Kidney (tissue), 14 donors: Measurements from ENCODE around the gene CAMK4. TPM values are rescaled to one million over a fixed set of nuclear protein-coding genes. Genes with fewer than 3 reads are reported as not detected.
A peak's percentile ranks its signal among the peaks of the same experiment; 100 is the strongest.
"Not testable (repeated sequence)": the region's sequence is repeated elsewhere in the genome, so short reads cannot be mapped to it uniquely, and the experiment has no call there.

Experiments used
- DNase-seq, 5 donors: peaks; one replicate each; pipeline ENCODE4 v3.0.0-alpha.2; 2013 to 2020
- FAIRE-seq: peaks from 2 replicates; lab custom pipeline; 2012; peaks lifted over from hg19 to GRCh38; lab: Jason Lieb, UNC
- H3K27ac ChIP-seq, 2 donors: one replicate each; pipeline ENCODE4 v1.7.0; 2013; ENCODE audit warnings: low read depth in 2 of 2, low read length in 2 of 2, inconsistent platforms in 1 of 2
- H3K27me3 ChIP-seq: one replicate; pipeline ENCODE4 v1.7.1; 2013; ENCODE audit warnings: low read length, inconsistent platforms; ENCODE audit not compliant: control insufficient read depth, insufficient read depth
- H3K36me3 ChIP-seq, 3 donors: one replicate each; pipeline versions ENCODE4 v1.7.0 to v1.7.1; 2013; ENCODE audit warnings: low read length in 3 of 3, control low read depth in 1 of 3, inconsistent platforms in 1 of 3; ENCODE audit not compliant: insufficient read depth in 3 of 3, control insufficient read depth in 2 of 3
- H3K4me1 ChIP-seq, 3 donors: one replicate each; pipeline versions ENCODE4 v1.7.0 to v1.7.1; 2013; ENCODE audit warnings: low read length in 3 of 3, inconsistent platforms in 1 of 3, low read depth in 1 of 3; ENCODE audit not compliant: control insufficient read depth in 2 of 3, insufficient read depth in 2 of 3
- H3K4me3 ChIP-seq, 3 donors: one replicate each; pipeline versions ENCODE4 v1.7.0 to v1.8.1; 2013; ENCODE audit warnings: low read length in 3 of 3, control low read depth in 1 of 3, inconsistent platforms in 1 of 3
- H3K9ac ChIP-seq, 3 donors: one replicate each; pipeline versions ENCODE4 v1.7.0 to v1.7.1; 2013; ENCODE audit warnings: low read length in 3 of 3, control low read depth in 1 of 3, inconsistent platforms in 1 of 3
- H3K9me3 ChIP-seq, 3 donors: one replicate each; pipeline versions ENCODE4 v1.7.0 to v1.7.1; 2013; ENCODE audit warnings: low read length in 3 of 3, control low read depth in 1 of 3, inconsistent platforms in 1 of 3; ENCODE audit not compliant: control insufficient read depth in 2 of 3, insufficient read depth in 1 of 3
- CTCF ChIP-seq: IDR thresholded peaks from 3 replicates; pipeline ENCODE4 v1.5.1; 2012; ENCODE audit warnings: mild to moderate bottlenecking, moderate library complexity, borderline replicate concordance; ENCODE audit not compliant: insufficient read depth; ENCODE audit errors: extremely low read depth
- intact Hi-C: fragments of 100-400 bp; cut with DNase I; formaldehyde crosslinking; loops from one replicate; pipeline ENCODE4 v1.11.1; 2022
- polyA plus RNA-seq: library from polyadenylated mRNA; stranded (reverse); fragments of 350-450 nt; fragmentation: Illumina TruSeq; extraction: RNeasy Lipid Tissue Mini Kit (QIAGEN cat#74804); gene quantifications from one replicate; pipeline ENCODE4 v1.2.3, GENCODE V29; 2014; ENCODE audit warnings: low read depth, low replicate concordance; ENCODE audit not compliant: insufficient read depth
- total RNA-seq: library from RNA; stranded (reverse); fragmentation: NEBNext Ultra II Directional; extraction: Animal tissue kit (Norgen Biotek cat#: 25700); gene quantifications from one replicate; pipeline ENCODE4 v1.2.1, GENCODE V29; 2021
- donor health status: control.
- donor health status: control.
- donor health status: control.
- donor health status: control.
- donor health status: control.
- donor health status: DM: yes; HTN: yes; CAD: no.
- donor health status: Normal renal cell carcinoma (clear cell type).

Gene CAMK4
- total and polyA plus RNA-seq, 2 donors from 2014 or later = 0.37 to 4.7 TPM

DNA sequence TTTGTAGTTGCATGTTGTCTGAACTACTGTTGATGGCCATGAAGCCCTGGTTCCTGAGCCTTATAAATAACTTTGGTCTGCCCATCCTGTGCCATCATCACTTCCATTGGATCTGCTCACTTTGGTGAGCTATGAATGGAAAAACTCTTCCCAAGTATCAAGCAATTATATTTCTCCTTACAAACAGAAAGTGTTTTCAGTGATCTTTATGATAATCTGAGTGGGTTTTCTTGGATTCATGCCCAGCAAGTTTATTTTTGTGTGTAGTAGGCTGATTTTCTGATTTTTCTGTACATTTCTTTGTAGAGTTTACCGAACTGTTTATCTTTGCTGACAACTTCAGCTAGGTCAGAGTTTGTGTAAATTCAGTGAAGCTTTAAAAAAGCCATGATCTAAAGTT is 31.0 kb downstream of the CAMK4 start:
- H3K27ac ChIP-seq = no peak overlapping the region
- H3K36me3 ChIP-seq = no peaks in the 10 kb centered on the region
- no peak overlapping the region for H3K4me3 ChIP-seq
- TF ChIP-seq CTCF = no peak
- no peak overlapping the region for H3K9ac ChIP-seq
- FAIRE-seq = no peak
- H3K4me1 ChIP-seq = no peaks in the 10 kb centered on the region
- no peaks in the 10 kb centered on the region for H3K9me3 ChIP-seq
- peak in 2 of 5 donors; percentile 43 to 50 for DNase-seq
- no peaks in the 10 kb centered on the region for H3K27me3 ChIP-seq
- intact Hi-C loops = no loop called here

- DNase-seq (no peak), FAIRE-seq (no peak)
- Histone ChIP-seq H3K27ac (no peak overlapping the region), H3K27me3 (no peaks in the 10 kb centered on the region), H3K4me3 (no peak overlapping the region), H3K9me3 (no peaks in the 10 kb centered on the region), H3K36me3 (no peaks in the 10 kb centered on the region), H3K9ac (no peak overlapping the region), H3K4me1 (no peaks in the 10 kb centered on the region)
- intact Hi-C loops = no loop called here
- no peak for TF ChIP-seq CTCF
These were observed 31.9 kb downstream of the CAMK4 start for GRCh38 chr5:111256128-111256527.

GRCh38 chr5:111257610-111258009 is 33.4 kb downstream of the CAMK4 start:
- DNase-seq, H3K27me3 ChIP-seq, H3K9me3 ChIP-seq, H3K4me3 ChIP-seq, H3K36me3 ChIP-seq, intact Hi-C loops, H3K27ac ChIP-seq, H3K4me1 ChIP-seq, FAIRE-seq, H3K9ac ChIP-seq: not testable (repeated sequence)

DNA sequence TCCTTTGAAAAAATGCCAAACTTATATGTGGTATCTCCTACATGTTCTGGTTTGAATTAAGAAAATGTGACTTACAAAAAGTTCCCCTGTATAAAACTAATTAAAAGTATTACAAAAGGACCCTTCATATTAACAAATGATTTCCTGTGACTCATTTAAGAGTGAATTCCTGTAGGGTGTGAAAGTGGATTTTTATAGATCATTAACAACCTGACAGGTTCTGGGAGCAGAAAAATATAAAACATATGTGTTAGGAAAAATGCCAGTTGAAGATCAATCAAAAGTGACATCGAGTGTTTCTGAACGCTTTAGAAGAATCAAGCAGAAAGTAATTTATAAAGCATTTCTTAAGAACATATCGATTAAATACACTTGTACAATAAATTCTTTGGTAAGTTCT is 35.5 kb downstream of the CAMK4 start:
- intact Hi-C loops = no loop called here
- Histone ChIP-seq H3K4me3 (no peak overlapping the region), H3K27ac (no peak overlapping the region), H3K4me1 (no peaks in the 10 kb centered on the region), H3K9ac (no peak overlapping the region), H3K36me3 (no peaks in the 10 kb centered on the region), H3K9me3 (no peaks in the 10 kb centered on the region), H3K27me3 (no peaks in the 10 kb centered on the region)
- DNase-seq = no peak
- TF ChIP-seq CTCF = no peak
- FAIRE-seq = peak; percentile 23
